HK-2 (cell line): ENCODE data around the gene DHRS1.

ENCODE experiments used
- DNase-seq: peaks from one replicate; pipeline ENCODE4 v3.0.0-alpha.2; 2018; ENCODE audit not compliant: unreplicated experiment

Gene DHRS1

DNA sequence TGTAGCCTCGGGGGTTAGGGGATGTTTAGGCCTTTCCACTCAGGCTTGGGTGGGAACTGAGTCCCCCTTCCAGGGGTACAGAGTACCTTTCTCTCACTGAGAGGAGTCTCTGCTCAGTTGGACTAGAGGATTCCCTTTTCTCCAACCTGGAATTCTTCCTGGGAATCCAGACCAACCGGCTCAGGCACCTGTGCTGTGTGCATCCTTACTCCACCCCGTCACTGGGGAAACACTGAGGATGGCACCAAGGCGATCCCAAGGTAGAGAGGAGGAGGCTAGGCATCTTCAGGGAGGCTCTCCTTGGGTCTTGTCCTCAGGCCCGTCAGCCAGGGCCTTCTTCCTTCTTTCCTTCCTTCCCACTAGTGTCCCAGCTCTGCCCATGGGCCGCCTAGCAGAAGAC lies 35.7 kb downstream of the DHRS1 start:
- DNase-seq: no peak

DNA sequence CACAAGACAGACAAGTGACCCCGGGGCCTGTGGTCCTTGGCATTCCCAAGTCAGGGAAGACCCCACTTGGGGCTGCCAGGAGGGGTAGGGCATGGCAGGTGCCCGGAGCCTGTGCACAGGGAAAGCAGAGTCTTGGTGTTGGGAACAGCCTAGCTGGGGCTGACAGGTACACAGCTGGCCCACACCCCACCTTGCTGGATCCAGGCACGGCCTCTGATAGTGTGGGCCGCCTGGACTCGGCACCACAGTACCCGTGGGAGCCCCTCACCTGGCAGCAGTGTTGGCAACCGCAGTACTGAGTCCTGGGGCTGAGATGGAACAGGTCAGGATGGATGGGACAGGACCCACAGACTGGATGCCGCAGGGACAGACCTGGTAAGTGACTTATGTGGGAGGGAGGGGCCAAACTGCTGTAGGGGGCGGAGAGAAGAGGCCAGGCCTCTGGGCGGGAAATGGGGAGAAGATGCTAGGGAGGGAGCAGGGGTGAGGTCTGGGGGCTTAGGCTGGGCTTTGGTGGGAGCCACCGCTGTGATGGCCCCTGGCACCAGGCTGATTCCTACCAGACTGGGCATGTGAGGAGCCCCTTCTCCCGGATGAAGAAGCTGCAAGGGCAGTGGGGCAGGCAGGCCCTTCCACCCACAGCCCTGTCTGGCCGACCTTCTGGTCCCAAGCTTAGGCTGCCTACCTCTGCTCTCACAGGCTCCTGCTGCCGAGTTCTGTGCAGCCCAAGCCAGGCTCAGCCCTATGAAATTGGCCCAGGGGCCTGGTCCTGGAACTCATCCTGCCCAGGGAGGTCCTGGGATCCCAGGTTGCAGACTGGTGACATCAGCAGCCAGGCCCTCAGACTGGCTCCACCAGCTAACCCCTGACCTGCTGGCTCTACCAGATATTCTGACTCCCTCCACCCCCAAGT lies 36.5 kb downstream of the DHRS1 start, which contains the start of gene TGM1:
Gene TGM1 (minus strand): TSS at position 357 of the 913 bp plus-strand sequence. CDS start 825 bp downstream, outside the sequence.
- DNase-seq: no peak

DNA sequence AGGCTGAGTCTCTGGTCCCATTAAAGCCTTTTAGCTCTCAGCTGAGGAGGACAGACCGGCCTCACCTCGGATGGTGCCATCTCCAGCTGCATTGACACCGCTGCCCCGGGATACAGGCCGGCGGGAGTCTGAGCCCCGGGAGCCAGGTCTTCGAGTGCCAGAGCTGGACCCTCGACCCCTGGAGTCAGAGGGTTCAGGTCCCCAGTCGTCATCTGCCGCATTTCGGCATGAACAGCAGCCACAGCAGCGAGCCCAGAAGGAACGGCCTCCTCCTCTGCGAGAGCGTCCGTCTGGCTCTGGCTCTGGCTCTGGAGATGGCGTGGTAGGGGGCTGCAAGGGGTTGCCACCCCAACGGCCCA lies 37.6 kb downstream of the DHRS1 start:
- DNase-seq: no peak

DNA sequence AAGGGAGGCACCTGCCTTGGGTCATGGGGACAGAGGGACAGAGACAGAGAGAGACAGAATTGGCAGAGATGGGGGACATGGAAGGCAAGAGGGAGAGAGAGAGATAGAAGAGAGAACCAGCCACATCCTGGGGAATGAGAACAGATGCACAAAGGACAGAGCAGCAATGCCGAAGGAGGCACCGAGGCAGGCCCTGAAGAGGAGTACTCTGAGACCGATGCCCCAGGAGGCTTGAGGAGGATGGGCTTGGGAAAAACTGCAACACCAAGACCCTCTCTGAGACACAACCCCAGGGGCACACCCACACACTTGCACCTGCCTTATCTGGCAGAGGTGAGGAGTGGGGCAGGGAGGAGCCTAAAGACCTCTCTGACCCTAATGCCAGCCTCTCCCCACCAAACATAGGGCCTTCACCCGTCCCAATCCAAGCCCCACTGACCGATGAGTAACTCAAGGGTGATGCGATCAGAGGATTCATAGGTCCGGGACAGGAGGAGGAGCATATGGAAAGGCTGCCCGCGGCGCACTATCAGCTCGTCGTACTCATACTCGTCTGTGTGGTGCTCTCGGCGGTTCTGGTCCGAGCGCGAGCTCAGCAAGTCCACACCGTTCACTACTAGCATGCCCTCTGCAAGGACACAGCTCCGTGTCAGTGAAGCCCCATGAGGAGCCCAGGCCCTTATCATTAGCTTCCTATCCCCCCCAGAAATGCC lies 38.2 kb downstream of the DHRS1 start:
- no peak for DNase-seq

DNA sequence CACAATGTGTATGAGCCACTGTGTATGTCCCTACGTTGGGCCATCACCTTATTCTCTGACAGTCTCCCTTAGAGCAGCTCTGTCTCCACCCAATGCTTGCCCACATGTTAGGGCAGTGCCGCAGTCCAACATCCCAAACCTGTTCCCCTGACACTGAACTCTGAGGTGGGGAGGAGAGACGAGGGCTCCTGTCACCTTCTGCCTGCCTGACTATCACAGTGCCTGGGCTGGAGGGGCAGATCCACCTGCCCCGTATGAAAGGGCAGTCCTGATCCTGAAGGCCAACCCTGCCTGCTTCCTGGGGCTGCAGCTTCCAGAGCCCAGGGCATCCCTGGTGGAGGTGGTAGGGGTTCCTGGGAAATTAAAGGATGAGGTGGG lies 38.8 kb downstream of the DHRS1 start:
- no peak for DNase-seq

DNA sequence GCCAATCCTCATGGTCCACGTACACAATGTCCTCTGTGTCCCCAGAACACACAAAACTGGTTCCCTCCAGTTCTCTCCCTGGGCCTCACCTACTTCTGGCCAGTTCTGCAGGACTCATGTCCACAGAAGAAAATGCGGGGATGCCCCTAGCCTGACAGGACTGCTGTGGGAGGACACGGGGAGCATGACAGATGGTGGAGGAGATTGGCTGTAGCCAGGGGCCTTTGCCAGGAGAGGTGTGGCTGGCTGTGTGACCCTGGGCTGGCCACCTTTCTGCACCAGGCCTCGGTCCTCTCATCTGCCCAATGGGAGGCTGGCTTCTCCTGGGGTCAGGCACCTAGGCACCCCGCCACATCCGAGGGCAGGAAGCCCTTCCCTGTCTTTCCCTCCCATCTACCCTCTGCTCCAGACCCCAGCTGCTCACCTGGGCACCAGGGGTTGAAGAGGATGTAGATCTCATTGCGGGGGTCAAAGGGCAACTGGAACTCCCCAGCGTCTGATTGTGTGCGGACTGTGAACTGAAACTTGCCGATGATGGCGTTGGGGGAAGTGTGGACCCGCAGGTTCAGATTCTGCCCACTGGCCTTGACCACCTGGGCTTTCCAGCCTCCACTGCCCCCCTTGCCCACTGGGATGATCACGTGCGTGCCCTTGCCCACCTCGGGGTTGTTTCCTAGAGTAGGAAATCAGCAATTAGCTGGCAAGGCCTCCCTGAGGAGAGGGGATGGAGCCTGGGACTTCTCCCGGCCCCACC lies 39.4 kb downstream of the DHRS1 start:
- DNase-seq: no peak

GRCh38 chr14:24259282-24260025 lies 40.1 kb downstream of the DHRS1 start:
- no peak for DNase-seq

DNA sequence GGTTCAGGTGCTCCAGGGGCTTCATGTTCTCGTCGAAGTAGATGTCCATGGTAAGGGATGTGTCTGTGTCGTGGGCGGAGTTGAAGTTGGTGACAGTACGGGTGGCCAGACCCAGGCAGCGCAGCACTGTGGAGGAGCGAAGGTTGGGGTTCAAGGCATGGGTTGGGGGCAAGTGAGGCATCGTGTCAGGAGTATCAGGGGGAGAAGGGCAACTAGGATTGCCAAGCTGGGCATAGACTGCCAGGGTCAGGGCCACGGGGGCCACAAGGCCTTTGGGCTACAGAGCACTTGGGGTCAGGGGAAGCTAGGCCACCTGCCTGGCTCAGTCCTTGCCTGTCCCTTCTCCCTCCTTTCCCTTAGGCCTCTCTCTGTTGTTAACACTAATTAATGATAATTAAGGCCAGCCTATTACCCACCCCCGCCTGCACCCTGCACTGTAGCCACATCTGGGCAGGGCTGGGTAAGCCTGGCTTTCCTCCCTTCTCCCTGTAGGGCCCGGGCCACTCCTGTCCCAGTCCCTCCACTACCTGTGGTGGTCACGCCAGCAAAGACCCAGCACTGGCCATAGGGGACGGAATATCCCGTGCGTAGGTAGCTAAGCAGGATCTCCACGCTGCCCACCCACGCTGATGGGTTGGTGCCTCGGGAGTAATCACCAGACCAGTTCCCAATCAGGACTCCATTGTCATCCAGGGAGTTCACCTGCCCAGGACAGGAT lies 40.9 kb downstream of the DHRS1 start:
- no peak for DNase-seq

GRCh38 chr14:24258119-24258518 lies 41.5 kb downstream of the DHRS1 start:
- no peak for DNase-seq

DNA sequence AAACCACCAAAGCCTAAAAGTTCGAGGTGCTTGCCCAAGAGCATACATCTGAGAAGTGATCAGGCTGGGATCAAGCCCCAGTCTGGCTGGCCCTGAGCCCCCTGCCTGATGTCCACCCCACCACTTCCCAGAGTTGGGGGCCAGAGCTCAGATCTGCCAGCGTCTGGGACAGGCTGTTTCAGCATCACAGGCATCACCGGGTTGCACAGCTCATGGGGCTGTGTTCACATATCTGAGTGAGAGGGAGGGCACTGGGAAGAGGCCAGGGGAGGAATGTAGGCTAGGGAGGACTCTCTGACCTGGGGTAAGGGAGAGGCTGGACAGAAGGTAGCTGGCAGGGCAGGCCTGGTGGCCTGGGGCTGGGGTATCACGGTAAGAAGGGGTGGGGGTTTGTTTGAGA lies 42.6 kb downstream of the DHRS1 start:
- no peak for DNase-seq

GRCh38 chr14:24255931-24256711 lies 43.5 kb downstream of the DHRS1 start:
- no peak for DNase-seq

- DNase-seq: no peak
Observed at GRCh38 chr14:24255438-24255837, 44.1 kb downstream of the DHRS1 start.

GRCh38 chr14:24254630-24255392 lies 44.8 kb downstream of the DHRS1 start:
- DNase-seq: no peak

- no peak for DNase-seq
Observed at GRCh38 chr14:24253936-24254335, 45.6 kb downstream of the DHRS1 start.

DNA sequence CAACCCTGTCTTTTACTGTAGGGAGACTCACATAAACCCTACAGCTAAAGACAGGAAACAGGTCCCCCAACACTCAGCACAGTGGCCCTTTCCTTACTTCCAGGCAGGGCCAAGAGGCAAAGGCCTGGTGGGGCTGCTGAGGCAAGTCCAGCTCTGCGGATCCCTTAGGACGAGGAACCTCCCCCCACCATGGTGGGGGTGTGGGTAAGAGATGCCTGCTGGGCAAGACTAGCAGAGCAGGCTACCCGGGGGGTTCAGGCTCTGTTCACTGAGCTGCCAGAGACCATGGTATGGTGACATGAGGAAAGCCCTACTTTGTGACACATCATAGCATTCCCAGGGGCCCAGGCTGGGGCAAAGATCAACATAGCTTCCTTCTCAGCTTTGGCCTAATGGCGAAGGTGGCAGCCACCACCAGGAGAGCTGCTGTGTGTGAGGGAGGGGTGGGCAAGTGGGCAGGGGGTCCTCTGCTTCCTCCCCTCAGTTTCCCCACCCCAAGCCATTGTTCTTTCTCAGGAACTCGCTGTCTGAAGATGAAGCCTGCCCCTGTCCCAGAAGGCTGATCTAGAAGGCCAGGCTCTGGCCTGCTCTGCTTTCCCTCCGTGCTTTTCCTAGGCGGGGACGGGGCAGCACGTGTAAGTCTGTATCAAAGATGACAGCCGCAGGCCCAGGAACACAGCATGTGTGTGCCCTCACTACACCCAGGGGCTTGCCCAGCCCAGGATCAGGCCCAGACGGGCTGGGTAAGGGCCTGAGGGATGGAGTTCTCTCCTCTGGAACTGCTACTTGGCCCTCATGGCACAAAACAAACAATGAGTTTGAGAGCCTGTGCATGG lies 47.1 kb downstream of the DHRS1 start:
- no peak for DNase-seq

- DNase-seq: peak; percentile 53
Observed at GRCh38 chr14:24251880-24252288, 47.7 kb downstream of the DHRS1 start.

DNA sequence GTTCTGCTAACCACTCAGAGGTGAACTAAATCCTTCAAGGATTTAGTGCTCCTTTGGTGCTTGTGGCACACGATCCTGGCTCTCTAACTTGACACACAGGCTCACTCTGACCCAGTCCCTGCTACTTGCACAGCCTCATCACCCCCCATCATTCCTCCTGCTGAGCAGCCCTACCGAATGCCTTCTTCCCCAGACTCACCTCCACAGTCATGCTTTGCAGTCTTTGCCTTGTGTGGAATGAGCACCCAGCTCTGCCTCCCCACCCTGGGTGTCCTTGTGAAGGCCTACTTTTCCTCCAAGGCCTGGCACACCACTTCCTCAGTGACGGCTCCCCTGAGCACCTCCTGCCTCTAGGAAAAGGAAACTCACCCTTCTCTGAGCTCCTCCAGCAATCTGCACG lies 49.2 kb downstream of the DHRS1 start:
- no peak for DNase-seq

GRCh38 chr14:24249230-24250021 lies 50.2 kb downstream of the DHRS1 start:
- DNase-seq: no peak
